Cardiac fibroblast (primary cell): ENCODE measurements around the gene BRSK1.

Experiments used
- DNase-seq, 2 donors: peaks; one replicate each; pipeline versions ENCODE4 v3.0.0 to v3.0.0-alpha.2; 2010; ENCODE audit warnings: low read depth in 2 of 2
- H3K4me3 ChIP-seq, 2 donors: replicated peaks in 1 of 2; 1 replicate in 1 of 2; 2 replicates in 1 of 2; pipeline ENCODE4 v1.5.1; 2011; ENCODE audit warnings: low read depth in 2 of 2, low read length in 2 of 2, mild to moderate bottlenecking in 2 of 2, moderate library complexity in 1 of 2
- CTCF ChIP-seq: IDR thresholded peaks from one replicate; pipeline ENCODE4 v1.5.1; 2011; ENCODE audit warnings: low read depth, mild to moderate bottlenecking, low read length, inconsistent platforms

Gene BRSK1

GRCh38 chr19:55242517-55242916 lies 41.3 kb upstream of the BRSK1 start:
- no peak overlapping the region for H3K4me3 ChIP-seq
- DNase-seq, result no peak

DNA sequence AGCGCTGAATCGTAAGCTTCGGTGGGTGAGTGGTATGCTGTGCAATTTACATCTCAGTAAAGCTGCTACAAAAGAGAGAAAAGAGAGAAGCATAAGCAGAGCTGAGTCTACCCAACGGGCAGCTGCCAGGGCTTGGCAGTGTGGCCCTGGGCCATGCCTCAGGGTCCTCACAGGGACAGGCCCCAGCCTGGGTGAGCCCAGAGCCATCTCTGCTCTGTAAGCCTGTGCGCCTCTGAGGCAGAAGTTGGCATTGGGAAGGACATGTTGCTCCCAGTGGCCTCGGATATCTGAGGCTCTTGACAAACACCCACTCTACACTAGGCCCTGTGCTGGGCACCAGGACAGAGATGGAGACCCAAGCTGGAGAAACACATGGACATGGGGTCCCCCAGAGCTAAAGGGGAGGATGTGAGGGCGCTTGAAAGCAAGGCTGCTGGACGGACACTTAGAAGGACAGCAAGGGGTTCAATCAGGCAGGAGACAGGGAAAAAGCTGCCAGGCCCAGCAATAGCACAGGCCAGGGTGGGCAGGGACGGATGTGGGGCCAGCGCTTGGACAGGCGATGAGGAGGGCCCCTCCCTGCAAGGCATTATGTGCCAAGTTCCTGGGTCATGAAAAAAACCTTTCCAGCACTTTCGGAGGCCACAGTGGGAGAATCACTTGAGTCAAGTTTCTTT lies 39.7 kb upstream of the BRSK1 start:
- DNase-seq, result no peak
- no peak for TF ChIP-seq CTCF

More at GRCh38 chr19:55242517-55242916, 41.3 kb upstream of the BRSK1 start:
- no peak for TF ChIP-seq CTCF

DNA sequence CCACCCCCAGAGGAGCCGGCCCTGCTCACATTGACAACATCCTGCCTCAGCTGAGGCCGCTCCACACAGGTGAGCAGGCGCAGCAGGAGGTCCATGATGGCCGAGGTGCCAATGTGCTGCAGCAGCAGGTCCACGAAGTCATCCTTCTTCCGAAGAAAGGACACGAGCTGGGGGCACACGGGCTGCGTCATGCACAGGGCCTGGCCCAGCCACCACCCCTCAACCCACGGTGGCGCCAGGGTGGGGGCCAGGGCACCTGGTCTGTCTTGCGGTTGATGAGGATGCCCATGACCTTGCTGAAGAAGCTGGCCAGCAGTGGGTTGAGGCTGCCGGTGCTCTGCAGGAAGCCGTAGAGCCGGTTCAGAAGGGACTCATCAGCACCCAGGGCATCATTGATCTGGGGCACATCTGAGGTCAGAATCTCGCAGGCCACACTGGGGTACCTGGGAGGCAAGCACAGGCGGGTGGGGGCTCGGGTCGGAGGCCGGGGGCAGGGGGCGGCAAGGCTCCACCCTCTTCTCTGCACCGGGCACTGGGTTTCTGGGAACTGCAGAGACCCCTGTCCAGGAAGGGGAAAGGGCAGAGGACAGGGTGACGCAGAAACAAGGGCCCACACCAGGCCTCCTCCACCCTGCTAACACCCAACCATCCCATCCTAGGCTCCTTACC lies 38.4 kb upstream of the BRSK1 start:
- H3K4me3 ChIP-seq, result no peak overlapping the region
- no peak for DNase-seq
- TF ChIP-seq CTCF, result no peak

More for the DNA sequence above, 39.7 kb upstream of the BRSK1 start:
- no peak overlapping the region for H3K4me3 ChIP-seq

DNA sequence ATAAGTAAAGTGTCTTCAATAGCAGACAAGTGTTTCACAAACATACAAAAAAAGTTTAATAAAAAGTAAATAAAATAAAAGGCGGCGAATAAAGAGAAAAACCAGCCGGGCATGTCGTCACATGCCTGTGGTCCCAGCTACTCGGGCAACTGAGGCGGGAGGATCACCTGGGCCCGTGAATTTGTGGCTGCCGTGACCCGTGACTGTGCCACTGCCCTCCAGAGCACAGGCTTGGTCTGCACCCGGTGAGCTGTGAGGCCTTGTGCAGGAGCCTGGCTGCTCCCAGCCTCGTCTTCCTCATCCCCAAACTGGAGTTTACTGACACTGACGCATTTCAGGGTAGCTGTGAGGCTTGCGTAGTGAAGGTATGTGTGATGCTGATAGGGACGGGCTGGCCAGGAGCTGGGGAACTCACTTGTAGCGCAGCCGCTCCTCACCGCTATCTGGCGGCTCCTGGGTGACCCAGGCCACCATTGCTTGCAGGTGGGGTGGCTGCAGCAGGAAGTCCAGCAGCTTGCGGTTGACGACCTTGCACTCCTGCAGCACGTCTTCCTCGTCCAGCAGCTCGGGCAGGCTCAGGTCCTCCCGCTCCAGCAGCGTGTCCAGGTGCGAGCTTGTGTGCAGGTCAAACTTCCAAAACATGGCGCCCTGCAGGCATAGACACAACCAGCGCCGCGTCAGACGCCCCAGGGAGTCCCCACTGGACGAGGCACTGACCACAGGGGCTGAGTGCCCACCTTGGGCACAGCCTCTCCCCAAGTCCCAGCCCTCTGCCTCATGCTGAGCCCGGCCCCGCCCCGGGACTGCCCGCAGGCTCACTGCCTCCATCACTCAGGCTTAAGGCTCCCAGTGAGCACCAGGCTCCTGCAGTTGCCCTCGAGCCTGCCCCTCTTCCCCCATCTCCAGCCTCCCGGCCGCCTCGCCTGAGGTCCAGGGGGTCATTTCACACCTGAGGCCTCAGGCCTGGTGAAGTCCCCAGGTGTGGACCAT lies 37.0 kb upstream of the BRSK1 start:
- no peak for TF ChIP-seq CTCF

GRCh38 chr19:55247621-55248099 lies 36.1 kb upstream of the BRSK1 start:
- no peak for TF ChIP-seq CTCF
- H3K4me3 ChIP-seq, result no peak overlapping the region
- DNase-seq, result peak; percentile 62 to 73

More for the DNA sequence above, 37.0 kb upstream of the BRSK1 start:
- DNase-seq, result no peak
- H3K4me3 ChIP-seq, result no peak overlapping the region

DNA sequence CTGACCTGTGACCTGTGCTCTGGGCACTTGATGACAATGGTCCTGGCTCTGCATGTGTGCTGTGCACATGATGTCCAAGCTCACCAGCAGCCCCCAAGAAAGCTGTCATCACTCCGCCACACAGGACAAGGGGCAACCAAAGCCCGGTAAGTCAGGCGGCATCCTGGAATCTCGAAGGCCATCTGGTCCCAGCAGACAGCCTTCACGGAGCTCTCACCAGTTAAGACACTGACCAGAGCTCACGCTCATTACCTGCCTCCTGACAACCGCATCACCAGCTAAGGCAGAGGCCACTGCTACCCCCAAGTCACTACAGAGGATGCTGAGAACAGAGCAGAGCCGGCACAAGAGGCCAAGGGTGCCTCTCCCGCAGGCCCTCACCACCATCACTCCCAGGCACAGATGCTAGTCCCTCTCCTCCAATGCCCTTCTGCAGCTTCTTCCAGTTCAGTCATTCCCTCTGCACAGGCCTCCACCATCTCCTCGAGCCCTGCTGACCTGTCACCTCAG lies 35.6 kb upstream of the BRSK1 start:
- no peak for DNase-seq

More for the DNA sequence above, 35.6 kb upstream of the BRSK1 start:
- no peak for TF ChIP-seq CTCF
- no peak overlapping the region for H3K4me3 ChIP-seq
